ENCODE results near the gene ZFYVE28. TPM values are rescaled to one million over a fixed set of nuclear protein-coding genes. Genes with fewer than 3 reads are reported as not detected.

The ZFYVE28 gene
- total and polyA plus RNA-seq, 8 donors = 2.2 to 12.4 (median 3.9) TPM

DNA sequence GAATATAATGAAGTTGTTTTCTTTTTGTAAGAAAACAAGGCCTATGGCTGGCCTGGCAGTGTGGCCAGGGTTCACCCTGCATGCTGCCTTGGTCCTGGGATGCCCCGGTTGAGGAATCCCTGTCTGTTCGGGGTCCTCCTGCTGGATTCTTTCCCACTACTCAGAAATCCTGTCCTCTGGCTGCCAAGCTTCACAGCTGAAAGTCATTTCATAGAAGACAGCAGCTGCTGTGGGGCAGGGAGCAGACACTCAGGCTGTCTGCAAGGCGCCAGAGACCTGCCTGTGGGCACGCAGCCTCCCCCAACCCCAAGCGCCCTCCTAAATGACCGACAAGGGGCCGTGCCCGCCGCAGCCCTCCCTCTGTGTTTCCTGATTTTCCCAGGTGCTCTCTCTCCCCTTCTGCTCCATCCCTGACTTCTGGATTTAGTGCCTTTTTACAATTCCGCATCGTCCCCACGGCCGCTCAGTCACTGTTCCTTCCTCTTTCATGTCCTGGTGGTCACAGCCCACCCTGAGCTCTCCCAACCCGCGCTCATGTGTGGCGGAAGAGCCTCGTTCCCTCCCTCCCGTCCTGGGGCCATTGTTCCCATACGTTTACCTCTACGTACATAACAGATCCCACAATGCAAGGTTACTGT is 27.5 kb downstream of the ZFYVE28 start:
- ATAC-seq (no peak), DNase-seq (peak in 1 of 4 donors; percentile 52)
- peaks cover 0 to 52% of the 10 kb centered on the region in 2 donors for H3K27me3 ChIP-seq
- H3K4me1 ChIP-seq = peaks cover 5 to 6% of the 10 kb centered on the region in 2 donors
- H3K9me3 ChIP-seq = no peaks in the 10 kb centered on the region
- intact Hi-C loops (cut with DNase I) = no loop called here
- H3K36me3 ChIP-seq = no peaks in the 10 kb centered on the region
- TF ChIP-seq, protein P1, sequence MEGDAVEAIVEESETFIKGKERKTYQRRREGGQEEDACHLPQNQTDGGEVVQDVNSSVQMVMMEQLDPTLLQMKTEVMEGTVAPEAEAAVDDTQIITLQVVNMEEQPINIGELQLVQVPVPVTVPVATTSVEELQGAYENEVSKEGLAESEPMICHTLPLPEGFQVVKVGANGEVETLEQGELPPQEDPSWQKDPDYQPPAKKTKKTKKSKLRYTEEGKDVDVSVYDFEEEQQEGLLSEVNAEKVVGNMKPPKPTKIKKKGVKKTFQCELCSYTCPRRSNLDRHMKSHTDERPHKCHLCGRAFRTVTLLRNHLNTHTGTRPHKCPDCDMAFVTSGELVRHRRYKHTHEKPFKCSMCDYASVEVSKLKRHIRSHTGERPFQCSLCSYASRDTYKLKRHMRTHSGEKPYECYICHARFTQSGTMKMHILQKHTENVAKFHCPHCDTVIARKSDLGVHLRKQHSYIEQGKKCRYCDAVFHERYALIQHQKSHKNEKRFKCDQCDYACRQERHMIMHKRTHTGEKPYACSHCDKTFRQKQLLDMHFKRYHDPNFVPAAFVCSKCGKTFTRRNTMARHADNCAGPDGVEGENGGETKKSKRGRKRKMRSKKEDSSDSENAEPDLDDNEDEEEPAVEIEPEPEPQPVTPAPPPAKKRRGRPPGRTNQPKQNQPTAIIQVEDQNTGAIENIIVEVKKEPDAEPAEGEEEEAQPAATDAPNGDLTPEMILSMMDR (IDR thresholded peaks at IDR 0.05) = no peak
- no peak overlapping the region for H3K27ac ChIP-seq
- H3K4me3 ChIP-seq = no peak overlapping the region

DNA sequence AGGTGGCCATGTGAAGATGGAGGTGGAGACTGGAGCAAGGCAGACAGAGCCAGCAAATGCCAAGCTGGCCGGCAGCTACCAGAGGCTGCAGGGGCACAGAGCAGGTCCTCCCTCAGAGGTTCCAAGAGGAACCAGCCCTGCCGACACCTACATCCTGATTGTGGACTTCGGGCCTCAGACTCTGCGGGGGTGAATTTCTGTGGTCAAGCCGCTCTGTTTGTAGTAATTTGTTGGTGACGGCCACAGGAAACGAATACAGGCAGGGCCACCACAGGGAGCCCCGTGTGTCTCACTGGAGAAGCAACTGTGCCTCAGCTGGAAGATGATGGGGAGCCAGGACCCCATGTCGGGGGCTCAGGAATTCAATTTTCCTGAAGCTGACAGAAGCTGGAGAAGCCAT is 28.3 kb downstream of the ZFYVE28 start:
- Histone ChIP-seq H3K4me1 (peaks cover 5 to 6% of the 10 kb centered on the region in 2 donors), H3K27me3 (peaks cover 0 to 52% of the 10 kb centered on the region in 2 donors), H3K27ac (no peak overlapping the region), H3K36me3 (no peaks in the 10 kb centered on the region), H3K9me3 (no peaks in the 10 kb centered on the region), H3K4me3 (no peak overlapping the region)
- ATAC-seq (no peak), DNase-seq (no peak)
- intact Hi-C loops (cut with DNase I) = no loop called here
- TF ChIP-seq, protein P1 (IDR thresholded peaks at IDR 0.05) = no peak

DNA sequence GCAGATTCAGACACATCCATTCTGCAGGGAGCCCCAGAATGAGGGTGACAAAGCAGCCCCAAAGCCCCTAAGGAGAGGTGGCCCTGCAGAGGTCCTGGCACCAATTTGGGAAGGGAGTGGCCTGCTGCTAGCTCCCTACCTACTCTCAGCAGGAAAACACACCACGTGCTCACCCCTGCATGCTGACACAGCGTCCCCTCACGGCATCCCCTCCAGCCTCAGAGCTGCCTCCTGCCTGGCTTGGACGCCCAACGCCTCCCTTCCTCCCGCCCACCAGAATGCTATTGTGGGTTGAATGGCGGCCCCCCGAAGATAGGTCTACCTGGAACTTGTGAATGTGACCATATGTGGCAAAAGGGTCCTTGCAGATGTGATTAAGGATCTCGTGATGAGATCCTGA is 28.8 kb downstream of the ZFYVE28 start:
- TF ChIP-seq, protein P1 (IDR thresholded peaks at IDR 0.05) = no peak
- Histone ChIP-seq H3K9me3 (no peaks in the 10 kb centered on the region), H3K27ac (no peak overlapping the region), H3K27me3 (peaks cover 0 to 52% of the 10 kb centered on the region in 2 donors), H3K36me3 (no peaks in the 10 kb centered on the region), H3K4me3 (no peak overlapping the region), H3K4me1 (peaks cover 5 to 6% of the 10 kb centered on the region in 2 donors)
- ATAC-seq = no peak
- no peak for DNase-seq
- intact Hi-C loops (cut with DNase I) = no loop called here

DNA sequence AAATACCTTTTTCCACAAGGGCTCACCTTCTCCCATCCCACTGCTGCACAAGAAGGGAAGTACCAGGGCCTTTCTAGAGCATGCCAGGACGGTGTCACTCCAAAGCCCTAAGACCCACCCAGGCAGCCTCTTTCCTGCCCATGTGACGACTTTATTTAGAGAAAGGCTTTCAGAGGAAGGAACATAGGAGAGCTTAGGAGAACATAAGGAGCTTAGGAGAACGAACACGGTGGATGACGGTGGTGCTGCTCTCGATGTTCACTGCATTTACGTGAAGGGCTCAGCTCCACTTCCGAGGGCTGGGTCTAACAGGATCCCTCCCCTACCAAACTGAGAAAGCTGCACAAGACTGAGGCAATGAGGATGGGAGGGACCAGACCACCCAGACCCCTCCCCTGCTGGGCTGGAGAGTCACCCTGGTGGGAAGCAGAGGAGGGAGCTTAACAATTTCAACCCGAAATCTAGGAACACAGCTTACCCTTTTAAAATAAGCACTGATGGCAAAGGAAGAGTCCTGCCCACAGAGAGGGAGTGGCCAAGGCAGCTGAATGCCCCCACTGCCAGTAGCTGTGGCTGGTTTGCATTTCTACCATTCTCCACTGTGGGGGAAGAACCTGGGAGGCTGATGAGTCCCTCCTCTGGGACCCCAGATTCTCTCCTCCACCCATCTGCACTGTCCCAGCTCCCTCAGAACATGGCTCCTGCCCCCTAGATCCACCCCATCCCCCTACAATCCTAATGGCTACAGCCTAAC is 29.8 kb downstream of the ZFYVE28 start:
- H3K9me3 ChIP-seq = no peaks in the 10 kb centered on the region
- peaks cover 0 to 45% of the 10 kb centered on the region in 2 donors for H3K27me3 ChIP-seq
- intact Hi-C loops (cut with DNase I) = no loop called here
- peak in 1 of 4 donors; percentile 36 for DNase-seq
- no peak overlapping the region for H3K27ac ChIP-seq
- no peaks in the 10 kb centered on the region for H3K36me3 ChIP-seq
- ATAC-seq = peak; percentile 20
- H3K4me1 ChIP-seq = peaks cover under 1 to 3% of the 10 kb centered on the region in 2 donors
- TF ChIP-seq, protein P1 (IDR thresholded peaks at IDR 0.05) = no peak
- no peak overlapping the region for H3K4me3 ChIP-seq

DNA sequence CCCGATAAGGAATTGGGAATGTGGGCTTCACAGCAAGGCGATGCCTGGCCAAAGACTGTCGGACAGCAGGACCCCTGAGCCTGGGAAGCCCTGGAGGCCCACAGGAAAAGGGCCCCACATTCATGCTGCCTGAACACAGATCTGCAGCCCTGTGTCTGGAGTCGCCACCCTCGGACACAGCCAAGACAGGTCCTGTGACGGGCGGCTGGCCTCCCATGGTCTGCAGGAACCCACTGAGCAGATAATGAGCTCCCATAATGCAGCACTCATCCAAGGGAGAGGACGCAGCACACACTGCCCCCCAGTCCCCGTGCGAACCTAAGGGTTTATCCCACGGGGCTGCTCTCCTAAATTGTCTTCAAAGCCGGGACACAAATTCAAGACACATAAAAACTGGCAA is 30.6 kb downstream of the ZFYVE28 start:
- Histone ChIP-seq H3K9me3 (no peaks in the 10 kb centered on the region), H3K36me3 (no peaks in the 10 kb centered on the region), H3K4me1 (no peaks in the 10 kb centered on the region), H3K4me3 (no peak overlapping the region), H3K27me3 (peaks cover 0 to 37% of the 10 kb centered on the region in 2 donors), H3K27ac (no peak overlapping the region)
- TF ChIP-seq, protein P1 (IDR thresholded peaks at IDR 0.05) = no peak
- ATAC-seq (no peak), DNase-seq (no peak)
- intact Hi-C loops (cut with DNase I) = no loop called here
